Stromal cell of bone marrow (primary cell): ENCODE measurements around the gene TLX1.

Source experiments
- DNase-seq: peaks from one replicate; pipeline ENCODE4 v3.0.0-alpha.2; 2012; ENCODE audit warnings: low read depth

The TLX1 gene

DNA sequence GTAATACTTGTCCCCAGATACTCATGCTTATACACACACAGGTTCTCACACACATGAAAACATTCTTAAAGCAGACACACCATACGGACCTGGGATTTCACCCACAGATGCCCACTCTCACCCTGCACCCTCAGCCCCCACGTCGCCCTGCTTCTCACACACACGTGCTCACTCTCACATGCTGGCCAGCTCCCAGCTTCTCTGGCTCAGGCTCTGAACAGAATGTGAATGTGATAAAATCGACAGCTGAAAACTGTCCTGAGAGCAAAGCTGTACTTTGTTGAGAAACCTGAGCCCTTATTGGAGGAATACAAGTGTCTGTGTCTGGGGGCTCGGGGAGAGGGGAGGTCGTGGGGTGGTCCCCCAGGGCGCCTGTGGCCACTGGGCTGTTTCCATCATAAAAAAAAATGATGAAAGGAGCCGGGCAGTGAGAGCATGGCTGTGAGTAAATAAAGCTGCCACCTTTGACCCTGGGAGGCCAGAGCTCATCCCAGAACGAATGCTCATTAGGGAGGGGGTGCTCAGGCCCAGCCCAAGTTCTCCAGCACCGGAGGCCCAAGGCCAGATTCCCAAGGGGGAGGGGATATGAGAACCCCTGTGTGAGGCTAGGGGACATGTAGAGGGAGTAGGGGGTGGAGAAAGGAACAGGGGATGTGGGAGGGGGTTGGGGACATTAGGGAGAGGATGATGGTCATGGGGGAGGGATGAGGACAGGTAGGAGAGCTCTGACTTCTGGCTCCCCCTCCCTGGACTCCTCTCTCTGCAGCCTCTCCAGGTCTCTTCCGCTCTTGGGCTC lies 18.1 kb upstream of the TLX1 start:
- no peak for DNase-seq

DNA sequence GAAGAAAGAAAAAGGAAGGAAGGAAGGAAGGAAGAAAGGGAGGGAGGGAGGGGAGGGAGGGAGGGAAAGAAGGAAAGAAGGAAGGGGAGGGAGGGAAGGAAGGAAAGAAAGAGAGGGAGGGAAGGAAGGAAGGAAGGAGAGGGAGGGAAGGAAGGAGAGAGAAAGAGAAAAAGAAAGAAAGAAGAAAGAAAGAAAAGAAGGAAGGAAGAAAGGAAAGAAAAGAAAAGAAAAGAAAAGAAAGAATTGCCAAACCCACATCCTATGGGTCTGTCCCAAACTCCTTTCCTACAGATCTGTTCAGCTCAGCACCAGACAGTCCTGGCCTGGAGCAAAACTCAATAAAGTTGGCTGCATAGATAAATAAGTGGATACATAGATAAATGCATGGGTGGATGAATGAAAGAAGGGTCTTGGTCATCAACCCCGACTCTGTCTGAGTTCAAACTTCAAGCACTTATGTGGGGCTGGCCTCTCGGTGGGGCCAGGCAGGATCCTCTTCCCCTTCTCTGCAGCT lies 17.2 kb upstream of the TLX1 start:
- DNase-seq = no peak

DNA sequence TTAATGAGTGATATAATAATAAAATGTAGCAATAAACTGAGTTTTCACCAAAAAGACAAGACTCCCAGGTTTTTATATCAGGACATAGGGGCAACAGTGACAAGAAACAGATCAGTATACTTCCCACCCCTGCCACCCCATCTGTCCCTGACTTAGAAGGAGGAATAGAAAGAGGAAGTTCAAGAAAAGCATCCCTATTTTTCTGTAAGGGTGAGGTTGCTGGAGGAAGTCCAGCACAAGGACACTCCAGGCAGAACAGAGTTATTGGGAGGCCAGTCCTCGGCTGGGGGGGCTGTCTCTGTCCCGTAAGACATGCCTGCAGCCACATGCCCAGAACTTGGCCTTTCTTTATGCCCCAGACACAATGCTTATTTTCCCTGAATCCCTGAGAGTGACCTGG lies 16.5 kb upstream of the TLX1 start:
- no peak for DNase-seq

DNA sequence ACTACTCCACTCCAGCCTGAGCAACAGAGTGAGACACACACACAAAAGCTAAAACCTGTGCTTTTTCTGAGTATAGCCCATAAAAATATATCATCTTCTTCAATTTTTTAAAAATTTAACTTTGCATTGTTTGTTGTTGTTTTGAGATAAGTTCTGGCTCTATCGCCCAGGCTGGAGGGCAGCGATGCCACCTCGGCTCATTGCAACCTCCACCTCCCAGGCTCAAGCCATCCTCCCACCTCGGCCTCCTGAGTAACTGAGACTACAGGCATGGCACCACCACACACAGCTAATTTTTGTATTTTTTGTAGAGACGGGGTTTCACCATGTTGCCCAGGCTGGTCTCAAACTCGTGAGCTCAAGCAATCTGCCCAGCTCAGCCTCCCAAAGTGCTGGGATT lies 14.3 kb upstream of the TLX1 start:
- DNase-seq = no peak

DNA sequence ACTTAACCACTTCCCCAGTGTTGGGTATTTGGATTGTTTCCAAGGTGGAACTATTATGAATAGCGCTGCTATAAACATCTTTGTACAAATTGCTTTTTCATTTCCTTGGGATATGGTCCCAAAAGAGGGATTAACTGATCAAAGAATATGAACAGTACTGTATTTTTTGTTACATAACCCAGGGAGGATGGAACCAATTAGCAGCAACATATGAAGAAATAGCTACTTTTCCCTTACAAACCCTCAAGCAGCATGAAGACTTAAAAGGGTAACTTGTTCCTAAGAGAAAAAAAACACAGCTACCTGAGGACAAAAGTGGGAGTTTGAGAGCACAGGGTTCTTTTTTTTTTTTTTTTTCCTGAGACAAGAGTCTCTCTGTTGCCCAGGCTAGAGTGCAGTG lies 13.1 kb upstream of the TLX1 start:
- DNase-seq = no peak

DNA sequence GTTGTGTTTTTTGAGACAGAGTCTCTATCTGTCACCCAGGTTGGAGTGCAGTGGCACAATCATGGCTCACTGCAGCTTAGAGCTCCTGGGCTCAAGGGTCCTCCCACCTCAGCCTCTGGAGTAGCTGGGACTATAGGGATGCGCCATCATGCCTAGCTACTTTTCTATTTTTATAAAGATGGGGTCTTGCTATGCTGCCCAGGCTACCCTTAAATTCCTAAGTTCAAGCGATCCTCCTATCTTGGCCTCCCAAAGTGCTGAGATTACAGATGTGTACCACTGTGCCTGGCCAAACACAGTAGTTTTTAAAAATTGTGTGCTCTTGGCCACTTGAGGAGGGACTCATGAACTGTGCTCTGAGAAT lies 10.6 kb upstream of the TLX1 start:
- no peak for DNase-seq

DNA sequence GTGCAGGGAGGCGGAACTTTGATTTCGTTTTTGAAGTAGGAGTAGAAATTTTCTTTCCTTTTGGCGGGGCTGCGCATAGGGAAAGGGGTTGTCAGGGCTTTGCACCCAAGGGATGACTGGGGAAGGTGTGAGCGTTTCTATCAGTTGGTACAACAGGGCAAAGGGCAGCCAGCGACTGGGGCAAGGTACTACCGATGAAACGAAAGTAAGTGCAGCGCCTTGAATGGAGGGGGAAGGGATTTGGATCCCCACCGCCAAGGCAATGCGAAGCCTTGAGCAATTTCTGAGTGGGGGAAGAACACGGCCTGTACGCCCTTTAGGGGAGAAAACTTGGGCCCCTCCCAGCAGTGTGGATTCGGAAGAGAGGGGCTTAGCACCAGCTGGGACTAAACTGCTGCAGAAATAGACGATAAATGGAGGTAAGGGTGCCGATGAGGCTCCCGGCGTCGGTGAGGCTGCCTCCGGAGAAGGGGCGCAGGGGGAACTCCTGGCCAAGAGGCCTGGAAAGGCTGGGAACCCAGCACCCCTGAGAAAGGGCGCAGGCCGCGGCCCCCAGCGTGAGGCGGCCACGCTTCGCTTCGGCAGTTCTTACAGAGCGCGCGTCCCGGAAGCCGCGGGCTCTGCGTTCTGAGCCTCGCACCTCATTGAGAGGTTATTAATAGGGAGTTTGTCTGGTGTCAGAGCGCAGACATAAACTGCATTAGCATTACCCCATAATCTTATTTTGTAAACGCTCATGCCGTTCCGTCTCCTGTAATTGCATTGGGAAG lies 10.0 kb upstream of the TLX1 start:
- DNase-seq = no peak

DNA sequence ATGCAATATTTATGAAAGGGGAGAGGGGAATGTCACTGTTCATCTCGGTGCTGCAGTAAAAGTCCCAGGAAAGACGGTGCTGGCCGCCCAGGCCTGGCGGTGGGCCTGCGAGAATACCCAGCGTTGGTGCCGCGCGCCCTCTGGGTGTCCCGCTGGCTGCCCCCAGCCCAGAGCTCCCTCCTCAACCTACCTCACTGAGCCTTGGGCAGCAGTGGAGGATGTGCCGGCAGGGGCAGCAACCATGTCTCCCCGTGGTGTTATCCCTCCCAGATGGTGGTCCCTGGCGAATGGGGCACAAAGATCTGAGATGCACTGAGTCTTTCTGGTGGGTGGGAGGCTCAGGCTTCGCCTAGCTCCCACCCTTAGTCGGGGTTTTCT lies 9.5 kb upstream of the TLX1 start:
- DNase-seq = no peak

DNA sequence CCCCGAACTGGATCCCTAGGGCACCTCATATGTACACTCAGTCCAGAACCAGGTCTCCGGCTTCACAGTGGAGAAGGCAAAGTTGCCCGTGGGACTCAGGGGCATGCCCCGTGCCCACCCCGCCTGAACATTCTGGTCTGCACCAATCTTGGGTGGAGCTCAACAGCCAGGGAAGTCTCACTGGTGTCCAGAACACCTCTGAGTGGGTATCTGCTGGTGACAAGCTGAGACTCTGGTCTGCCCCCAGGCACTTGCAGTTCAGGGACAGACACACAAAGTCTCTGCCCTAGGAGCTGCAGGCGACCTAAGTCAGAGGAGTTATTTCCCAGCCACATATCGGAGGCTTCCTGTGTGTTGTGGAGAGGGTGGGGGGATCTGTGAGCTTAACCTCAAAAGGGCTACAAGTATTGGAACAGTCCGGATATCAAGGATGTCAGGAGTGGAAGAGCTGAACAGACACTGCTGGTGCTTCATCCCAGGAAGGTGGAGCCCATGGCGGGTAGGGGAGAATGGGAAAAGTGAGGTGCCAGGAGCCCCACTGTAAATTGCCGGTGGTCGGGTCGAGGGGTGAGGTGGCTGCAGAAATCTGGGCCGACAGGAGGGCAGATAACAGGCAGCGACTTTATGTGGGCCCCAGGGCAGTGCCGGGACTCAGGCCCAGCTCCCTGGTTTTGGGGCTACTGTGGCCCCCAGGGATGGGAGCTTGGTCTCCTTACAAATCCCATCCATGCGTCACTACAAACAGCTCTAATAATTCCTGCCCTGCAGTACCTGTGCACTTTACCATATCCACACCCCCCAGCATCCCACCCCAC lies 8.6 kb upstream of the TLX1 start:
- no peak for DNase-seq

DNA sequence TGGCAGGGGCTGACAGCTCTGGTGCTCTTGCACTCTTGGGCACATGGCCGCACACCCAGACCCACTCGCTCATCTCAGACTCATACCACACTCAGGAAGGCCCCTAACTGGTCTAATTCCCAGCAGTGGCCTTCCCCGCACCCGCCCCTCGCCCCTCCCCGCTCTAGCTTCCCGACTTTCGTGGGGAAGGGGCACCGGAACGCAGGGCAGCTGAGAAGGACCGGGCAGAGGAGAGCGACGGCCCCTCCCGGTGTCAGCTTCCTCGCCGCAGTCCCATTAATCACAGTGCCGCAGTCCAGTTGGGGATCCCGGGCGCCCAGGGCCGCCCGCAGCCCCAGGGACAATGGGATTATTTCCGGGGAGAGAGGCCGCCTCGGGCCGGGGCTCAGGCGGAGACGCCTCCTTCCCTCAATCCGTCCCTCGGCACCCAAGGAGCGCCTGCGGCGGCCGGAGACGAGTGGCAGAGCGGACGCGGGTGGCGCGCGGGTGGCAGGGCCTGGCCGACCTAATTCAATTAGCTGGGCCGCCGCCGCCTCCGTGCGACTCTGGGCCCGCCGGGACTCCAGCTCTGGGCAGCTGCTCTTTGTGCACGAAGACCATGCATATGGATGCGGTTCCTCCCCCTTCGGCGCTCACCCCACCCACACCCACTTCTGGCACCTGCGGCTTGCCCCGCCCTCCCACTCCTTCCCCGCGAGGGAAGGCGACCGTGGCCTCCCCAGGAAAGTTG lies 7.8 kb upstream of the TLX1 start:
- no peak for DNase-seq

DNA sequence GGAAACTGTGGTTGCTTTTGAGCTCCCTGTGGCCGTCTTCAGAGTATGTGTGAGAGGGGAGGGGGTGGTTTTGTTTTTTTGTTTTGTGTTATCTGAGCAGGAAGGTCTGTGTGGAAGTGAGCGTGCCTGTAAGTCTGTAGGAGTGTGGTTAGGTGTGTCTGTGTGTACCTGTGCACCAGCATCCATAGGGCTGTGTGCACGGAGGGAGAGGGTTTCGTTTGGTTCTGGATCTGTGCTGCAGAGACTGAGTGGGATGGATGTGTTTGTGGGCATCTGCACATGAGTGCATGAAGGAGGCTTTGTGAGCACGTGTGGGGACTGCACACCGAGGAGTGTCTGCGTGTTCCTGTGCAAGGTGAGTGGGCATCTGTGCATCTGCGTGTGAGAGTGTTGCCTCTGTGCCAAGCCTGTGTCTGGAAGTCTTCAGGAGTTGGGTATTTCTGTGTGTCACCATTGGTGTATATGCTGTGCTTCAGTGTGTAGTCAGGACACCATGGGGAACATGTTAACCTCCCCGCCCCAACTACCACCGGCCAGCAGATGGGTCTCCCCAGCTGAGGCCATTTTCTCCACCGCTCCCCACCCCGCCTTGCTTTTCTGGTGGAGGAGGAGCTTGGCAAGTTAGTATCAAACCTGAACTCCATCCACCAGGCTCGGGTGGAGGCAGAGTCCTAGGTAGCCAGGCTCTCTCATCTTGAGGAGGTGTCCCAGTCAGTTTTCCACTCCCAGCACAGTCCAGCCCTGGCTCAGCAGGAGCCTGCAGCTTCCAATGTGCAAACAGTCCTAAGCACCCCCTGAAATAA lies 7.1 kb upstream of the TLX1 start:
- DNase-seq = no peak

DNA sequence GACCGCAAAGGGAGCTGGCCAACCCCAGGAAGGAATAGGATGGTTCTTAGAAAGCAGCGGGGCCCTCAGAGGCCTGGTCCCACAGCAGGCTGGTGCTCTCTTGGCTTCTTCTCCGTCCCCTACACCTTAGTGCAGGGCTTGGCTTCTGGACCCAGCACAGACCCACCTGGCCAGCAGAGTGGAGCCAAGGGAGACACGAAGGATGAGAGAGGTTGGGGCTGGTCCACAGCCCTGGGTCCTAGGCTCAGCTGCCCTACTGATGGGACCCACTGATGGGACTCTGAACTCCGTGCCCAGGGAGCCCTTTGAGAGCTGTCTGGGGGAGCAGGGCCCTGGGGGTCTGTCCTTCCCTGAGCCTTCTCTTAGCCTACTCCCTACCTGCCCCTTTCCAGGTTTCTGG lies 6.2 kb upstream of the TLX1 start:
- no peak for DNase-seq

DNA sequence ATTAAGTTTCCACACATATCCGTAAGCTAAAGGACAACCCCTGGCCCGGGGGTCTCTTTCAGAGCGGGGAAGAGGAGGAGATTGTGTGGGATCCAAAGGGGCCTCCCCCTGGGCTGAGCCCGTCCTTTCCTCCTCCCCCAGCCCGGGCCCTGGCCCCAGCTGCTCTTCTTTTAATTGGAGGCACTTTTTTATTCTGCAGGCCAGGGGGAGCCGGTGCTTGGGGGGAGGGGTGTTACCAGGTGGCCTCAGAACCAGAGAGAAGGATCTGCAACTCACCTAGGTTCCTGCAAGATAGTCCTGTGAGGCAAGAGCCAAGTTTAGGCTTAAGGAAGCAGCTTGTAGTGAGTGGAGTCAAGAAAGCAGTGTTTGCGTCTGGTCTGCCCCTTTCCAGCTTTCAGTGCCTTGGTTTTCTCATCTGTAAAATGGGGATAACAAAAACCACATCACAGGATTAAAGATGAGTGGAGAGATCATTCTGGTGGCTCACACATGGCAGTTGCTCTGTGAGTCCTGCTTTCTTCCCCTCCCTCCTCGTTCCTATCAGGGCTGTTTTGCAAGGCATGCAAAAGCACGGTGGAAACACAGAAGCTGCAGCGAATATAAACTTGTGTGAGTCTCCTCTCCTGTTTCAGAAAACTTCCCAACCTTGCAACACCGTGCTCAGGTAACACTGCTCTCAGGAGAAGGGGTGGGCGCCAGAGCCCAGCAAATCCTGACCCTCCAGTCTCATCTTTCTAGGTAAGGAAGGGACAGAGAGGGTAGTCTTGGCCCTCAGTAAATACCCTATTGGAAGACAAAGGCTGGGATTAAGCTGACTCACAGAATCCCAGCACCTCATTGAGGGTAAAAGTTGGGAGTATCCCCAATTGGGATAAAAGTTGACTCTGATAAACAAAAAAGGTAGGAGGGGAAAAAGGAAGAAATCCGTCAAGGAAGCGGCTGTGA lies 4.1 kb upstream of the TLX1 start:
- no peak for DNase-seq

DNA sequence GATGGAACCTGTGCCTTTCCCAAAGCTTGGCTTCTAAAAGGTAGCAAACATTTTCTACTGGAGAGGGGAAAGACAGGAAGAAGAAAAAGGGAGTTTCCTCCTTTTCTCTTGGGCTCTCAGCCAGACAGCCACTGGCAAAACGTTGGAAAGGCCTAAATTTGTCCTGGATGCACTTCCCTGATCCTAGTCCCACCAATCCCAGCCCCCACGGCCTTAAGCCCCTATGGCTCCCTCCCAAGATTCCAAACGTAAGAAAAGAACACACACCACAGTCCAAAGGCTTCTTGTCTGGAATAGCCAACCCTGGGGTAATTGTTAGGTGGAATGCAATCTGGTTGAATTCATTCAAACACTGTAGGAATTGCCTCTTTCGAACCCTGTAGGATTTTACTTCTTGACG lies 959 bp upstream of the TLX1 start:
- DNase-seq = no peak

DNA sequence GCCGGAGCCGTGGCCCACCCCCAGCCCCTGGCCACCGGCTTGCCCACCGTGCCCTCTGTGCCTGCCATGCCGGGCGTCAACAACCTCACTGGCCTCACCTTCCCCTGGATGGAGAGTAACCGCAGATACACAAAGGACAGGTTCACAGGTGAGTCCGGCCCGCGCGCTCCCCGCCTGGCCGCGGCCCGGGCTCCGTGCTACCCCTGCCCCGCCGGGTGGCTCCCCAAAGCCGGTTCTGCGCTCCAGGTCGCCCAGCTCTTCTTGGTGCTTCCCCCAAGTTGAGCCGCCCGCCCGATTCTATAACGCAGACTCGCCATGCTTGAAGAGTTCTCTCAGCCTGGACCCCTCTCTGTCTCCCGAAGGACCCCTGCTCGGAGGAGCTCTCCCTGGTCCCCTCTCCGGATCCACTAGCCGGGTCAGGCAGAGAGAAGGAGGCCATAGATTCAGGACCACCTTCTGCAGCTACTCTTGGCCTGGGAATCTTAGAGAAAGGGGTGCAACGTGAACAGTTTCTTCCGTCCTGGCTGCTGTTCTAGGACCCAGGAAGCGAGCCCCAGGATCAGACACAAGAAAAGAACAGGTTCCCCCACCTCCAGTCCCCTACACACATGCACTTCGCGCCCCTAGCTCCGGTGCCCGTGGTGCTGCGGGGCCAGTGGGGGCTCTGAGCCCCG lies 999 bp downstream of the TLX1 start:
- DNase-seq = no peak

DNA sequence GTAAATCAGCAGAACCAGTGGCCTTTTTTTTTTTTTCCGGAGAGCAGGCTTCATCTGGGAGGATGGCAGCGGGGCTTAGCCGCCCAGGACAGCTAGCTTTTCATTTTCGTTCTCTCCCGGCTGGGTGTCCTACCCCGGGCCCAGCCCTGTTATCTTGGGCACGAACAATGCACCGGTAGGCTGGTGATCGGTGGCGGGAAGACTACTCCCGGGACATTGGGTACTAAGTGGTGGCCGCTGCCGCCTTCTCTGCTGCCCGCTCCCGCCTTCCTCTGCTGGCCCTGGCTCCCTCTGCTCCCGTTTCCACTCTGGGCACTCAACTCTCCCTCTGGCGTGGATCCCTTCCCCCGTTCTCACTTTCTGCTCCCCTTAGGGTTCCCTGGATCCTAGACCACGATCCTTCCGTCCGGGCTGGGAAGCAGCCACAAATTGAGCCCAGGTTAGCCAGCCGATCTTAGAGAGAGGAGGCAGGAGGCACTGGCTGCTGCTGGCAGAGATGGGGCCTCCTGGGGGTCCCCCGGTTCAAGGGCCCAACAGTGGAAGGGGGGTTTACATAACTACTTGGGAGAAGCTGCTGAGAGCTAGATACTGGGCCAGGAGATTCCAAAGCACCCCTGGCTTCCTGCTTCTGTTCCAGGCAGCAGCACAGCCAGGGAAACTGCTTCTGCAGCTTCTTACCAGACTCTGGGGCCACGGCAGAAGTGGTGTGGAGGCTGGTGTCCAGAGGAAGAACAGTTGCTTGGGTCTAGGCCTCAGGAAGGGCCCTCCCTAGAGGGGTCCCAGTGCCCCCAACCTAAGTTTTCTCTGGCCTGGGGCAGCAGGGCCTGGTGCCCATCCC lies 1.8 kb downstream of the TLX1 start:
- DNase-seq = no peak

DNA sequence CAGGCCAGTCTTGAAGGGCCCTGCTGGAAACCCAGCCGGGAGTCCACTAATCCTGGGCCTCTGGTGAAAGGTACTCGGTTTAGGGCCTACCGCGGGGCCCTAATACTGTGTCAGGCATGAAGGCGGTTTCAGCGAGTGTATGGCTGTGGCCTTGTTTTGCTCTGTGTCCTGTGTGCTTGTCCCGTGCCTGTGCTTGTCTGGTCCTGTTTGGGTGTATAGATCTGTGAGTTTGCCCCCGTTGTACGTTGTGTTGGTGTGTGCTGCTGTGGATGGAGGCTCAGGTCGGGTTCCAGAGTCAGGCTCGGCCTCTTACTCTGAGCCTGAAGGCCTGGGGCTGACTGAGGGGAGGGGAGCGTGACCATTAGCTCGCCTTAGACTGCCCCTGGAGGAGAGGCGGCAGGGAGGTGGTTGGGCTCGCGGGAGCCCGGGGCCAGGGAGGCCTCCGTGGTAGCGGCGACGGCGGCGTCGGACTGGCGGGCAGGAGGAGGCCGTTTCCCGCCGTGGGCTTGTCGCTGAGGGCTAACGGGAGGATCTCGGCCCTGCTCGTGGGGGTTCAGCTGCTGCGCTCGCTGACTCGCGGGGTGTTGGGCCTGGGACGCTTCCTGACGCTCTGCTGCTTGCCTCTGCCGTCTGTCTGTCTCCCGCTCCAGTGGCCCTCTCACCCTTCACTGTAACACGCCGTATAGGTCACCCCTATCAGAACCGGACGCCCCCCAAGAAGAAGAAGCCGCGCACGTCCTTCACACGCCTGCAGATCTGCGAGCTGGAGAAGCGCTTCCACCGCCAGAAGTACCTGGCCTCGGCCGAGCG lies 2.6 kb downstream of the TLX1 start:
- DNase-seq = no peak
